ENCODE results near the gene METAP1D. TPM values are rescaled to one million over a fixed set of nuclear protein-coding genes. Genes with fewer than 3 reads are reported as not detected.

The METAP1D gene
- total and polyA plus RNA-seq, 2 of the 4 experiments (the other 2 are of a cell fraction): 3.4 to 5.5 TPM

- H3K27ac ChIP-seq (ENCODE audit: insufficient read depth, low read length): no peak overlapping the region
- H3K18ac ChIP-seq (ENCODE audit: low read depth, low read length): no peak overlapping the region; the same call in 1 of the 2 replicates
- dilution Hi-C loops (cut with HindIII; ENCODE audit: low sequenced_read_pairs, unreplicated experiment) (no loop called here), intact Hi-C loops (cut with micrococcal nuclease) (no loop called here), in situ Hi-C loops (cut with MboI; ENCODE audit: low sequenced_read_pairs) (no loop called here)
- no peaks in the 10 kb centered on the region for H3K9me3 ChIP-seq (ENCODE audit: control insufficient read depth, insufficient read depth, low read length)
- H3K14ac ChIP-seq (replicated peaks; ENCODE audit: low read depth, low read length): no peak overlapping the region
- H4K91ac ChIP-seq (ENCODE audit: insufficient read depth, low read depth, low read length): no peak overlapping the region
- H3K9me1 ChIP-seq (ENCODE audit: insufficient read depth, low read length): no peaks in the 10 kb centered on the region
- peaks cover 5% of the 10 kb centered on the region; the same call in 1 of the 2 replicates for H3K4me1 ChIP-seq (ENCODE audit: control insufficient read depth, insufficient read depth, low read length)
- no peak overlapping the region for H2AFZ ChIP-seq (replicated peaks; ENCODE audit: low read length, poor library complexity)
- H3K4ac ChIP-seq (ENCODE audit: low read depth, low read length): no peak overlapping the region; the same call in 1 of the 2 replicates
- peak overlapping the region; percentile 59 for H2BK5ac ChIP-seq (ENCODE audit: low read depth, low read length, poor library complexity, severe bottlenecking)
- POLR2A ChIA-PET (ENCODE audit: unreplicated experiment): no interaction called here
- H3K4me3 ChIP-seq (ENCODE audit: insufficient read depth, low read depth, low read length): no peak overlapping the region
- H2AK5ac ChIP-seq (ENCODE audit: low read depth, low read length): no peak overlapping the region
- TF ChIP-seq USF2 (IDR thresholded peaks at IDR 0.05; ENCODE audit: low read depth, low read length) (no peak), CEBPB (IDR thresholded peaks at IDR 0.05; ENCODE audit: low read depth, low read length) (peak; percentile 95), CHD1 (IDR thresholded peaks at IDR 0.05; ENCODE audit: low read depth, low read length) (no peak), RFX5 (IDR thresholded peaks at IDR 0.05; ENCODE audit: low read depth, low read length) (no peak), FOS (IDR thresholded peaks at IDR 0.05; ENCODE audit: low read depth, low read length) (peak; percentile 28; the same call in 1 of the 2 replicates)
- no peaks in the 10 kb centered on the region for H3K79me1 ChIP-seq (ENCODE audit: low read depth in 1 of 2, low read length in 2 of 2)
- 0 out of 4 replicates have a peak overlapping the region, but pooled peaks of 1 of the 2 experiments have one; percentile 54 for H4K8ac ChIP-seq (ENCODE audit: low read depth in 2 of 2, low read length in 2 of 2)
- H4K20me1 ChIP-seq (ENCODE audit: insufficient read depth, low read length): no peaks in the 10 kb centered on the region
- H4K5ac ChIP-seq (ENCODE audit: low read depth, low read length): no peak overlapping the region
- H3K56ac ChIP-seq (ENCODE audit: extremely low read depth, insufficient read depth, low read length): no peak overlapping the region
- peak; percentile 69 for ATAC-seq (ENCODE audit: low read depth)
- no peak overlapping the region for H2AK9ac ChIP-seq (replicated peaks; ENCODE audit: low read depth, low read length, poor library complexity)
- no peak overlapping the region for H3K23ac ChIP-seq (ENCODE audit: low read depth, low read length)
- H3K9ac ChIP-seq (ENCODE audit: low read depth, low read length): no peak overlapping the region
- H3K27me3 ChIP-seq (ENCODE audit: control insufficient read depth, insufficient read depth, low read length): no peaks in the 10 kb centered on the region
- no peaks in the 10 kb centered on the region for H3K36me3 ChIP-seq (ENCODE audit: control insufficient read depth, insufficient read depth, low read length)
- H2BK20ac ChIP-seq (ENCODE audit: low read depth, low read length): peak overlapping the region; percentile 86; the same call in 1 of the 2 replicates
- H2BK120ac ChIP-seq (ENCODE audit: low read depth, low read length): peak overlapping the region; percentile 55; the same call in 1 of the 2 replicates
- BruUV-seq (replicated peaks): no TSS peak
- DNase-seq: peak; percentile 82
- CTCF ChIA-PET: interaction anchor here (0.7 to 1.5 kb wide), 2 partner anchors 9 to 329 kb away, joined by 3 to 5 read pairs; no protein-coding TSS in a partner anchor
- H2BK15ac ChIP-seq (ENCODE audit: low read depth, low read length): 0 out of 3 replicates have a peak overlapping the region, but pooled peaks have one; percentile 57
- peak overlapping the region; percentile 56; the same call in 1 of the 2 replicates for H3K4me2 ChIP-seq (ENCODE audit: low read depth, low read length)
Observed at GRCh38 chr2:172119089-172119488, 119.3 kb downstream of the METAP1D start.
